Measurements from ENCODE around the gene TCAIM.

Gene TCAIM, protein sequence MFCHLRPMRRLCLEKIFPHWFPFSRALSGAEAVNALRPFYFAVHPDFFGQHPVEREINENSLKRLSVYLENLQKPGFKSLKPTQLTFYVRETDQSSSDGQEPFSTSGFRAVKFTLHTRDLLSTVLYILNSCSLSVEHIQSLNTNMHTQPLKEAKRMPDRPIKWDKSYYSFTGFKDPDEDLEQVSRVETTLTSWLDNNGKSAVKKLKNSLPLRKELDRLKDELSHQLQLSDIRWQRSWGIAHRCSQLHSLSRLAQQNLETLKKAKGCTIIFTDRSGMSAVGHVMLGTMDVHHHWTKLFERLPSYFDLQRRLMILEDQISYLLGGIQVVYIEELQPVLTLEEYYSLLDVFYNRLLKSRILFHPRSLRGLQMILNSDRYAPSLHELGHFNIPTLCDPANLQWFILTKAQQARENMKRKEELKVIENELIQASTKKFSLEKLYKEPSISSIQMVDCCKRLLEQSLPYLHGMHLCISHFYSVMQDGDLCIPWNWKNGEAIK

GRCh38 chr3:44338010-44338827 lies at the start of gene TCAIM:
TSS of gene TCAIM (plus strand) at chr3:44338766. CDS start at chr3:44354783, 16,017 bp downstream.
- H3K4me3 ChIP-seq (ENCODE audit: low read depth, low read length) = peak within 1 kb of the TSS; percentile 71
- DNase-seq (ENCODE audit: low read depth) = peak; percentile 92
- TF ChIP-seq, protein P1, sequence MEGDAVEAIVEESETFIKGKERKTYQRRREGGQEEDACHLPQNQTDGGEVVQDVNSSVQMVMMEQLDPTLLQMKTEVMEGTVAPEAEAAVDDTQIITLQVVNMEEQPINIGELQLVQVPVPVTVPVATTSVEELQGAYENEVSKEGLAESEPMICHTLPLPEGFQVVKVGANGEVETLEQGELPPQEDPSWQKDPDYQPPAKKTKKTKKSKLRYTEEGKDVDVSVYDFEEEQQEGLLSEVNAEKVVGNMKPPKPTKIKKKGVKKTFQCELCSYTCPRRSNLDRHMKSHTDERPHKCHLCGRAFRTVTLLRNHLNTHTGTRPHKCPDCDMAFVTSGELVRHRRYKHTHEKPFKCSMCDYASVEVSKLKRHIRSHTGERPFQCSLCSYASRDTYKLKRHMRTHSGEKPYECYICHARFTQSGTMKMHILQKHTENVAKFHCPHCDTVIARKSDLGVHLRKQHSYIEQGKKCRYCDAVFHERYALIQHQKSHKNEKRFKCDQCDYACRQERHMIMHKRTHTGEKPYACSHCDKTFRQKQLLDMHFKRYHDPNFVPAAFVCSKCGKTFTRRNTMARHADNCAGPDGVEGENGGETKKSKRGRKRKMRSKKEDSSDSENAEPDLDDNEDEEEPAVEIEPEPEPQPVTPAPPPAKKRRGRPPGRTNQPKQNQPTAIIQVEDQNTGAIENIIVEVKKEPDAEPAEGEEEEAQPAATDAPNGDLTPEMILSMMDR (IDR thresholded peaks at IDR 0.05; ENCODE audit: low read depth, low read length, missing control alignments) = no peak
- in situ Hi-C loops (cut with HindIII; ENCODE audit: low sequenced_read_pairs) = no loop called here

DNA sequence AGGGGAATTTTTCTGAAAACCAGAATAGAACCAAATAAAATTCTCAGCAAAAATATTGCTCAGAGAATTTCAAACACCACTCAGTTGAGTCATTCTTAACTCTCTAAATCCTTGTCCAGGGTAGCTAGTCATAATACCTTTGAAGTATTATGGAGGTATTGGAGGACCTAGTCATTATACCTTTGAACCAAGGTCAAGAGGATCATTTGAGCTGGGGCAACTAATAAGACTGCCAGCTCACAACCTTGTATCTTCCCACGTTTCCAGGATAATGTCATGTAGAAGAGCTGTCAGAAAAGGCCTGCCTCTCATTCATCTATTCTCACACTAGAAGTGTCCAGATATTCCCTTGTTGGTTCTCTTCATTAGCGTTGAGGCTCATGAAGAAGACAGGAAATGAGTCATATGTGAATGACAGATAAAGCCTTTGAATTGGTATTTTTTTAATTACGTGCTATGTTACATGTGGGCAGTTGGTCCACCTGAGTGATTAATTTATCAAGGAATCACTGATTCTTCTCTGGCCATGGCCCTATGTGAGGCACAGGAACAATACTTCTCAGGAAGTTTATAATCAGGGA lies 48.6 kb upstream of the TCAIM start:
- TF ChIP-seq, protein P1 (IDR thresholded peaks at IDR 0.05; ENCODE audit: low read depth, low read length, missing control alignments) = no peak
- no peak overlapping the region for H3K4me3 ChIP-seq (ENCODE audit: low read depth, low read length)
- DNase-seq (ENCODE audit: low read depth) = no peak
- in situ Hi-C loops (cut with HindIII; ENCODE audit: low sequenced_read_pairs) = no loop called here

- no peak overlapping the region for H3K4me3 ChIP-seq (ENCODE audit: low read depth, low read length)
- TF ChIP-seq, protein P1 (IDR thresholded peaks at IDR 0.05; ENCODE audit: low read depth, low read length, missing control alignments) = no peak
- no peak for DNase-seq (ENCODE audit: low read depth)
- in situ Hi-C loops (cut with HindIII; ENCODE audit: low sequenced_read_pairs) = no loop called here
Observed at GRCh38 chr3:44292276-44292675, 46.3 kb upstream of the TCAIM start.

DNA sequence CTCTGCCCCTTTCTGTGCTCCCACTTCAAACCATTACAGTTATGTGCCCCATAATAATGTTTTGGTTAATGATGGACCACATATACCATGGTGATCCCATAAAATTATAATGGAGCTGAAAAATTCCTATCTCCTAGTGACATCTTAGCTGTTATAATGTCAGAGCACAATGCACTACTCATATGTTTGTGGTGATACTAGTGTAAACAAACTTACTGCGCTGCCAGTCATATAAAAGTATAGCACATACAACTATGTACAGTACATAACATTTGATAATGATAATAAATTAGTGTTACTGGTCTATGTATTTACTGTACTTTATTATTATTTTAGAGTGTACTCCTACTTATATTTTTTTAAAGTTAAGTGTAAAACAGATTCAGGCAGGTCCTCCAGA lies 45.6 kb upstream of the TCAIM start:
- H3K4me3 ChIP-seq (ENCODE audit: low read depth, low read length) = no peak overlapping the region
- in situ Hi-C loops (cut with HindIII; ENCODE audit: low sequenced_read_pairs) = no loop called here
- DNase-seq (ENCODE audit: low read depth) = no peak
- TF ChIP-seq, protein P1 (IDR thresholded peaks at IDR 0.05; ENCODE audit: low read depth, low read length, missing control alignments) = no peak

DNA sequence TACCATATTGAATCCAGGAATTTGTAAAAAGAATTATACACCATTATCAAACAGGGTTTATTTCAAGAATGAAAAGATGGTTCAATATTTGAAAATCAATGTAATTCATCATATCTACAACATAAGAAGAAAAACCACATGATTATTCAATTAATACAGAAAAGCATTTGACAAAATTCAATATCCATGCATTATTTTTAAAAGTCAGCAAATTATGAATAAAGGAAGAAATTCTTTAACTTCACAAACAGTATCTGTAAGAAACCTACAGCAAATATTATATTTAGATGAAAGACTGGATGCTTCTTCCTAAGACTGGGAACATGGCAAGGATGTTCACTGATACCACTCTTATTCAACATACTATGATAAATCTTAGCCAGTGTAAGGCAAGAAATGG lies 41.3 kb upstream of the TCAIM start:
- in situ Hi-C loops (cut with HindIII; ENCODE audit: low sequenced_read_pairs) = no loop called here
- no peak overlapping the region for H3K4me3 ChIP-seq (ENCODE audit: low read depth, low read length)
- TF ChIP-seq, protein P1 (IDR thresholded peaks at IDR 0.05; ENCODE audit: low read depth, low read length, missing control alignments) = no peak
- no peak for DNase-seq (ENCODE audit: low read depth)

GRCh38 chr3:44301746-44302145 lies 36.8 kb upstream of the TCAIM start:
- TF ChIP-seq, protein P1 (IDR thresholded peaks at IDR 0.05; ENCODE audit: low read depth, low read length, missing control alignments) = no peak
- no peak for DNase-seq (ENCODE audit: low read depth)
- in situ Hi-C loops (cut with HindIII; ENCODE audit: low sequenced_read_pairs) = no loop called here
- H3K4me3 ChIP-seq (ENCODE audit: low read depth, low read length) = no peak overlapping the region
